ENCODE measurements around the gene RAB33B.

Gene RAB33B

GRCh38 chr4:139469216-139469615, 15.3 kb downstream of the RAB33B start:
- TF ChIP-seq CTCF (IDR thresholded peaks at IDR 0.05; ENCODE audit: low read depth, low read length), result no peak
- no peaks in the 10 kb centered on the region for H3K9me3 ChIP-seq
- H3K4me3 ChIP-seq (ENCODE audit: low read depth, low read length), result no peak overlapping the region
- no peaks in the 10 kb centered on the region for H3K4me1 ChIP-seq
- peaks cover 8% of the 10 kb centered on the region; the same call in 1 of the 2 replicates for H3K36me3 ChIP-seq
- DNase-seq, result no peak
- H3K27me3 ChIP-seq, result no peaks in the 10 kb centered on the region

- no peak for TF ChIP-seq CTCF (IDR thresholded peaks at IDR 0.05; ENCODE audit: low read depth, low read length)
- DNase-seq, result no peak
- H3K9me3 ChIP-seq, result no peaks in the 10 kb centered on the region
Observed at GRCh38 chr4:139469869-139470268, 15.9 kb downstream of the RAB33B start.

GRCh38 chr4:139470295-139470694, 16.4 kb downstream of the RAB33B start:
- no peak for DNase-seq
- TF ChIP-seq CTCF (IDR thresholded peaks at IDR 0.05; ENCODE audit: low read depth, low read length), result no peak
- Histone ChIP-seq H3K4me3 (ENCODE audit: low read depth, low read length) (no peak overlapping the region), H3K9me3 (no peaks in the 10 kb centered on the region), H3K36me3 (peaks cover 8% of the 10 kb centered on the region; the same call in 1 of the 2 replicates), H3K4me1 (no peaks in the 10 kb centered on the region), H3K27me3 (no peaks in the 10 kb centered on the region)

More at GRCh38 chr4:139469869-139470268, 15.9 kb downstream of the RAB33B start:
- Histone ChIP-seq H3K4me1 (no peaks in the 10 kb centered on the region), H3K4me3 (ENCODE audit: low read depth, low read length) (no peak overlapping the region), H3K27me3 (no peaks in the 10 kb centered on the region), H3K36me3 (peaks cover 8% of the 10 kb centered on the region; the same call in 1 of the 2 replicates)

DNA sequence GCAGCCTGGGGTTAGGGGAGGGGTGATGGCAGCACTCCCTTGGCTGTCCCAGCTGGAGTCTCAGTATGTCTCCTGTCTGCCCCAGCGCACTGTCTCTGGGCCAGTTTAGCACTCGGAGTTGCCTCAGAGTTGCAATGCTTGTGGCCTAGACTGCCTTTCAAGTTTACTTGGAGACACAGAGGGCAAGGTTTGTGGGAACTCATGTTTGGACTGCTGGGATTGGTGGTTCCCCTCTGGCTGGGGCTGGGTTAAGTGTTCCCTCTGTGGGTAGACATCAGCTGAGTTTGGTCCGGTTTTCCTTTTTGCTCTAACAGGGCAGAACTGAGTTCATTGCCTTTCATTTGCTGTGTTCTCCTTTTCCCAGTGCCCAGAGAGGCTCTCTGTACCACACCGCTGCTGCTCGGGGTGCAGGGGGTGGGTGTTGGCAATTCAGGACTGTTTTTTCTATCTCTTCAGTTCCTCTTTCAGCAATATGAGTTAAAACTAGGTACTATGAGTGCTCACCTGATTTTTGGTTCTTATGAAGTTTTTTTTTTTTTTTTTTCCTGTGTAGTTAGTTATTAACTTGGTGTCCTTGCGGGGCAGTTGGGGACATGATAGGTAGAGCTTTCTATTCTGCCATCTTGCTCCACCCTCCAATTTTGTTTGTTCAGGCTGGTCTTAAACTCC, 17.2 kb downstream of the RAB33B start:
- peaks cover 8% of the 10 kb centered on the region; the same call in 1 of the 2 replicates for H3K36me3 ChIP-seq
- H3K9me3 ChIP-seq, result no peaks in the 10 kb centered on the region
- TF ChIP-seq CTCF (IDR thresholded peaks at IDR 0.05; ENCODE audit: low read depth, low read length), result no peak
- DNase-seq, result no peak
- H3K4me1 ChIP-seq, result no peaks in the 10 kb centered on the region
- no peak overlapping the region for H3K4me3 ChIP-seq (ENCODE audit: low read depth, low read length)
- H3K27me3 ChIP-seq, result no peaks in the 10 kb centered on the region

DNA sequence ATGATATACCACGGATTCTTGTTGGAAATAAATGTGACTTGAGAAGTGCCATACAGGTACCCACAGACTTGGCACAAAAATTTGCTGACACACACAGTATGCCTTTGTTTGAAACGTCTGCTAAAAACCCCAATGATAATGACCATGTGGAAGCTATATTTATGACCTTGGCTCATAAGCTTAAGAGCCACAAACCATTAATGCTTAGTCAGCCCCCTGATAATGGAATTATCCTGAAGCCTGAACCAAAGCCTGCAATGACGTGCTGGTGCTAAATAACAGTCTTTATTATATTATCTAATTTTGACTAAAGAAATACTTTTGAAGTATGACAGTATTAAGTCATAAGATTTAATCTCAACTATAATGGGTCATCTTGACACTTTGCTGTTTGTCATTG, 18.9 kb downstream of the RAB33B start:
- H3K27me3 ChIP-seq, result no peaks in the 10 kb centered on the region
- H3K4me1 ChIP-seq, result no peaks in the 10 kb centered on the region
- peaks cover 8% of the 10 kb centered on the region; the same call in 1 of the 2 replicates for H3K36me3 ChIP-seq
- no peak for DNase-seq
- H3K4me3 ChIP-seq (ENCODE audit: low read depth, low read length), result no peak overlapping the region
- TF ChIP-seq CTCF (IDR thresholded peaks at IDR 0.05; ENCODE audit: low read depth, low read length), result no peak
- H3K9me3 ChIP-seq, result no peaks in the 10 kb centered on the region

- H3K36me3 ChIP-seq, result peaks cover 8% of the 10 kb centered on the region; the same call in 1 of the 2 replicates
- no peak for DNase-seq
- no peaks in the 10 kb centered on the region for H3K4me1 ChIP-seq
- no peak for TF ChIP-seq CTCF (IDR thresholded peaks at IDR 0.05; ENCODE audit: low read depth, low read length)
- no peaks in the 10 kb centered on the region for H3K9me3 ChIP-seq
- H3K27me3 ChIP-seq, result no peaks in the 10 kb centered on the region
- no peak overlapping the region for H3K4me3 ChIP-seq (ENCODE audit: low read depth, low read length)
Observed at GRCh38 chr4:139476363-139476762, 22.4 kb downstream of the RAB33B start.
